ENCODE results near the gene TMEM54.

DNA sequence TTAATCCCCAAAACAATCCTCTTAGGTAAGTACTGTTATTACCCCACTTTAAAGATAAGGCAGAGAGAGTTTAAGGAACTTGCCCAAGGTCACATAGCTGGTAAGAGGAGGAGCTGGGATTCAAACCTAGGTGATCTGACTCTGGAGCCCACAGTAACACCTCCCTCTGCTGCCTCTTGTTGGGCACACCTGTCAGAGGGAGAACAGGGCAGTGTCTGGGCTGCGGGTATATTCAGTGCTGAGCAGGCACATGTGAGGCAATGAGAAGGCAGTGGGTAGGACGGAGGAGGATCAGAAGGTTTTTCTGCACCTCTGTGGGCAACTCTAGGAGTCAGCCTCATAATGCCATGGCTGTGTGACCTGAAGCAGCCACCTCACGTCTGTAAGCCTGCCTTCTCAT, 13.1 kb downstream of the TMEM54 start:
- TF ChIP-seq EZH2phosphoT487 (IDR thresholded peaks at IDR 0.05; ENCODE audit: insufficient read depth, low read depth) (no peak), EZH2 (IDR thresholded peaks at IDR 0.05; ENCODE audit: insufficient read depth, poor library complexity, severe bottlenecking) (no peak)
